HG03460 (cell line): ENCODE data around the gene SLBP.

ENCODE experiments used
- ATAC-seq: cut with Tn5 transposase; IDR thresholded peaks from one replicate; pipeline ENCODE4 v1.9.1; 2021; ENCODE audit not compliant: unreplicated experiment

SLBP gene

GRCh38 chr4:1749370-1749769, 37.3 kb upstream of the SLBP start:
- no peak for ATAC-seq

GRCh38 chr4:1748465-1748995, 36.4 kb upstream of the SLBP start:
- no peak for ATAC-seq

- ATAC-seq: no peak
Observed at GRCh38 chr4:1747603-1747967, 35.5 kb upstream of the SLBP start.

- ATAC-seq: no peak
Observed at GRCh38 chr4:1746919-1747602, 34.9 kb upstream of the SLBP start.

GRCh38 chr4:1746265-1746691, 34.2 kb upstream of the SLBP start:
- peak; percentile 55 for ATAC-seq

GRCh38 chr4:1745697-1746096, 33.6 kb upstream of the SLBP start:
- no peak for ATAC-seq

- no peak for ATAC-seq
Observed at GRCh38 chr4:1745165-1745564, 33.0 kb upstream of the SLBP start.

GRCh38 chr4:1744552-1744951, 32.4 kb upstream of the SLBP start:
- no peak for ATAC-seq

- no peak for ATAC-seq
Observed at GRCh38 chr4:1743975-1744374, 31.9 kb upstream of the SLBP start.

GRCh38 chr4:1743551-1743950, 31.4 kb upstream of the SLBP start:
- ATAC-seq: no peak

- ATAC-seq: no peak
Observed at GRCh38 chr4:1741208-1741607, 29.1 kb upstream of the SLBP start.

GRCh38 chr4:1740021-1740545, 28.0 kb upstream of the SLBP start:
- ATAC-seq: no peak

- no peak for ATAC-seq
Observed at GRCh38 chr4:1739358-1739757, 27.2 kb upstream of the SLBP start.

GRCh38 chr4:1738410-1738809, 26.3 kb upstream of the SLBP start:
- no peak for ATAC-seq

- no peak for ATAC-seq
Observed at GRCh38 chr4:1737666-1738065, 25.5 kb upstream of the SLBP start.

- no peak for ATAC-seq
Observed at GRCh38 chr4:1736812-1737211, 24.7 kb upstream of the SLBP start.

GRCh38 chr4:1735215-1735614, 23.1 kb upstream of the SLBP start:
- no peak for ATAC-seq

GRCh38 chr4:1732911-1733310, 20.8 kb upstream of the SLBP start:
- ATAC-seq: no peak

- no peak for ATAC-seq
Observed at GRCh38 chr4:1731180-1731579, 19.1 kb upstream of the SLBP start.

- ATAC-seq: no peak
Observed at GRCh38 chr4:1730532-1731135, 18.5 kb upstream of the SLBP start.

GRCh38 chr4:1728061-1728980, 16.2 kb upstream of the SLBP start:
- no peak for ATAC-seq
